Measurements from ENCODE around the gene SLC6A6.

DNA sequence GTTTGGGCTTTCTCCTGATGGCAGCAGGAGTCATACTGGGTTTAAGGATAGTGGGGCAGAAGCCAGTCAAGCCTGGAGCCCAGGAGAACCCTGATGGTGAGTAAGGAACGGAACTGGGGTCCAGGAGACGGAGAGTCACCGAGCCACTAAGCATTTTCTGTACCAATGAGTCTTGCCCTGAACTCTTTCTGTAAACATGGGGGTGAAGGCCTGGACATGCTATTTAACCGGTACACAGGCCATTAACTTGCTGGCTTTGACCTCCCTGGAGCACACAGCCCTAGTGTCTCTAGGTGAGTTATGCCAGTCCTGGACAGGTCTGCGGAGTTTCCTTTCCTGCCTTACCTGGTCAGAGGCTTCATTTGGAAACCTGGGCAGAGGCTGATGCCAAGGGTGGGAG is 3.9 kb downstream of the SLC6A6 start:
- TF ChIP-seq, protein P1, sequence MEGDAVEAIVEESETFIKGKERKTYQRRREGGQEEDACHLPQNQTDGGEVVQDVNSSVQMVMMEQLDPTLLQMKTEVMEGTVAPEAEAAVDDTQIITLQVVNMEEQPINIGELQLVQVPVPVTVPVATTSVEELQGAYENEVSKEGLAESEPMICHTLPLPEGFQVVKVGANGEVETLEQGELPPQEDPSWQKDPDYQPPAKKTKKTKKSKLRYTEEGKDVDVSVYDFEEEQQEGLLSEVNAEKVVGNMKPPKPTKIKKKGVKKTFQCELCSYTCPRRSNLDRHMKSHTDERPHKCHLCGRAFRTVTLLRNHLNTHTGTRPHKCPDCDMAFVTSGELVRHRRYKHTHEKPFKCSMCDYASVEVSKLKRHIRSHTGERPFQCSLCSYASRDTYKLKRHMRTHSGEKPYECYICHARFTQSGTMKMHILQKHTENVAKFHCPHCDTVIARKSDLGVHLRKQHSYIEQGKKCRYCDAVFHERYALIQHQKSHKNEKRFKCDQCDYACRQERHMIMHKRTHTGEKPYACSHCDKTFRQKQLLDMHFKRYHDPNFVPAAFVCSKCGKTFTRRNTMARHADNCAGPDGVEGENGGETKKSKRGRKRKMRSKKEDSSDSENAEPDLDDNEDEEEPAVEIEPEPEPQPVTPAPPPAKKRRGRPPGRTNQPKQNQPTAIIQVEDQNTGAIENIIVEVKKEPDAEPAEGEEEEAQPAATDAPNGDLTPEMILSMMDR (IDR thresholded peaks at IDR 0.05), result no peak
- no peak for TF ChIP-seq POLR2A (IDR thresholded peaks at IDR 0.05)

All from breast epithelium (tissue), 3 donors.